ENCODE results near the gene ASF1B. TPM values are rescaled to one million over a fixed set of nuclear protein-coding genes. Genes with fewer than 3 reads are reported as not detected.

The ASF1B gene
- total RNA-seq, 1 experiment from 2014 or later: 67.4 TPM

GRCh38 chr19:14177496-14178074 lies 41.2 kb upstream of the ASF1B start:
- H3K36me3 ChIP-seq (ENCODE audit: low read depth): no peaks in the 10 kb centered on the region
- no peaks in the 10 kb centered on the region for H3K79me2 ChIP-seq (ENCODE audit: low read depth)
- no peaks in the 10 kb centered on the region for H3K27me3 ChIP-seq (ENCODE audit: insufficient read depth, low read depth)
- ChIA-PET POLR2A (ENCODE audit: unreplicated experiment) (no interaction called here), CTCF (interaction anchor here (0.5 kb wide), 1 partner anchor 57 kb away, joined by 3 read pairs; no protein-coding TSS in a partner anchor)
- no peaks in the 10 kb centered on the region for H3K4me1 ChIP-seq (replicated peaks; ENCODE audit: insufficient read depth)
- DNase-seq: no peak
- H3K27ac ChIP-seq: no peak overlapping the region
- H3K4me3 ChIP-seq: no peak overlapping the region
- H3F3A ChIP-seq (ENCODE audit: insufficient read depth, low read depth): no peaks in the 10 kb centered on the region
- no peak overlapping the region for H2AFZ ChIP-seq
- no TSS peak for BruUV-seq (replicated peaks)
- no peaks in the 10 kb centered on the region for H3K9me3 ChIP-seq (ENCODE audit: insufficient read depth, low read depth)
- intact Hi-C loops (cut with micrococcal nuclease; ENCODE audit: unreplicated experiment): no loop called here
- TF ChIP-seq, protein P1, sequence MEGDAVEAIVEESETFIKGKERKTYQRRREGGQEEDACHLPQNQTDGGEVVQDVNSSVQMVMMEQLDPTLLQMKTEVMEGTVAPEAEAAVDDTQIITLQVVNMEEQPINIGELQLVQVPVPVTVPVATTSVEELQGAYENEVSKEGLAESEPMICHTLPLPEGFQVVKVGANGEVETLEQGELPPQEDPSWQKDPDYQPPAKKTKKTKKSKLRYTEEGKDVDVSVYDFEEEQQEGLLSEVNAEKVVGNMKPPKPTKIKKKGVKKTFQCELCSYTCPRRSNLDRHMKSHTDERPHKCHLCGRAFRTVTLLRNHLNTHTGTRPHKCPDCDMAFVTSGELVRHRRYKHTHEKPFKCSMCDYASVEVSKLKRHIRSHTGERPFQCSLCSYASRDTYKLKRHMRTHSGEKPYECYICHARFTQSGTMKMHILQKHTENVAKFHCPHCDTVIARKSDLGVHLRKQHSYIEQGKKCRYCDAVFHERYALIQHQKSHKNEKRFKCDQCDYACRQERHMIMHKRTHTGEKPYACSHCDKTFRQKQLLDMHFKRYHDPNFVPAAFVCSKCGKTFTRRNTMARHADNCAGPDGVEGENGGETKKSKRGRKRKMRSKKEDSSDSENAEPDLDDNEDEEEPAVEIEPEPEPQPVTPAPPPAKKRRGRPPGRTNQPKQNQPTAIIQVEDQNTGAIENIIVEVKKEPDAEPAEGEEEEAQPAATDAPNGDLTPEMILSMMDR (conservative IDR thresholded peaks at IDR 0.05): no peak
- no peak for TF ChIP-seq EZH2 (IDR thresholded peaks at IDR 0.05; ENCODE audit: low read depth)
- no peaks in the 10 kb centered on the region for H4K20me1 ChIP-seq (ENCODE audit: insufficient read depth)
- no peak overlapping the region for H3K4me2 ChIP-seq
- H3K9me2 ChIP-seq (ENCODE audit: insufficient read depth): no peaks in the 10 kb centered on the region

- no peaks in the 10 kb centered on the region for H3K36me3 ChIP-seq (ENCODE audit: low read depth)
- H4K20me1 ChIP-seq (ENCODE audit: insufficient read depth): no peaks in the 10 kb centered on the region
- no peaks in the 10 kb centered on the region for H3K79me2 ChIP-seq (ENCODE audit: low read depth)
- no peak for TF ChIP-seq EZH2 (IDR thresholded peaks at IDR 0.05; ENCODE audit: low read depth)
- TF ChIP-seq, protein P1 (conservative IDR thresholded peaks at IDR 0.05): no peak
- no peak overlapping the region for H3K4me3 ChIP-seq
- no peak overlapping the region for H3K27ac ChIP-seq
- no peak overlapping the region for H2AFZ ChIP-seq
- no peak for DNase-seq
- H3K9me2 ChIP-seq (ENCODE audit: insufficient read depth): no peaks in the 10 kb centered on the region
- ChIA-PET POLR2A (ENCODE audit: unreplicated experiment) (no interaction called here), CTCF (no interaction called here)
- intact Hi-C loops (cut with micrococcal nuclease; ENCODE audit: unreplicated experiment): no loop called here
- H3K27me3 ChIP-seq (ENCODE audit: insufficient read depth, low read depth): no peaks in the 10 kb centered on the region
- H3F3A ChIP-seq (ENCODE audit: insufficient read depth, low read depth): no peaks in the 10 kb centered on the region
- no TSS peak for BruUV-seq (replicated peaks)
- H3K4me2 ChIP-seq: no peak overlapping the region
- H3K9me3 ChIP-seq (ENCODE audit: insufficient read depth, low read depth): no peaks in the 10 kb centered on the region
- H3K4me1 ChIP-seq (replicated peaks; ENCODE audit: insufficient read depth): no peaks in the 10 kb centered on the region
Observed at GRCh38 chr19:14175351-14175792, 39.0 kb upstream of the ASF1B start.

DNA sequence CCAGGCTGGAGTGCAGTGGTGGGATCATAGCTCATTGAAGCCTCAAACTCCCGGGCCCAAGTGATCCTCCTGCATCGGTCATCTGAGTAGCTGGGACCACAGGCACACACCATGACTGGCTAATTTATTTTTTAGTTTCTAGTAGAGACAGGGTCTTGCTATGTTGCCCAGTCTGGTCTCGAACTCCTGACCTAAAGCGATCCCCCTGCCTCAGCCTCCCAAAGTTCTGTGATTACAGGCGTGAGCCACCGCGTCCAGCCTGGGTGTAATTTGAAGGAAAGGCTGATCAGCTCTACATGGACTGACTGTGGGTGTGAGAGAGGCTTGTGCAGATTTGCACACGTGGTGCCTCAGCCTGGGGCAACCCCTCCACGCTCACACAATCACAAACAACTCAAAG lies 38.5 kb upstream of the ASF1B start:
- ChIA-PET POLR2A (ENCODE audit: unreplicated experiment) (no interaction called here), CTCF (no interaction called here)

More for the DNA sequence above, 38.5 kb upstream of the ASF1B start:
- no peak for TF ChIP-seq EZH2 (IDR thresholded peaks at IDR 0.05; ENCODE audit: low read depth)
- TF ChIP-seq, protein P1 (conservative IDR thresholded peaks at IDR 0.05): no peak
- no peaks in the 10 kb centered on the region for H3K27me3 ChIP-seq (ENCODE audit: insufficient read depth, low read depth)
- H3K4me2 ChIP-seq: no peak overlapping the region
- no peak overlapping the region for H3K27ac ChIP-seq
- no TSS peak for BruUV-seq (replicated peaks)
- no peaks in the 10 kb centered on the region for H3F3A ChIP-seq (ENCODE audit: insufficient read depth, low read depth)
- intact Hi-C loops (cut with micrococcal nuclease; ENCODE audit: unreplicated experiment): no loop called here
- H3K9me3 ChIP-seq (ENCODE audit: insufficient read depth, low read depth): no peaks in the 10 kb centered on the region
- H3K36me3 ChIP-seq (ENCODE audit: low read depth): no peaks in the 10 kb centered on the region; the same call in 1 of the 2 replicates
- no peaks in the 10 kb centered on the region for H3K9me2 ChIP-seq (ENCODE audit: insufficient read depth)
- no peaks in the 10 kb centered on the region for H3K4me1 ChIP-seq (replicated peaks; ENCODE audit: insufficient read depth)
- H3K79me2 ChIP-seq (ENCODE audit: low read depth): no peaks in the 10 kb centered on the region
- H2AFZ ChIP-seq: no peak overlapping the region
- no peak for DNase-seq
- H4K20me1 ChIP-seq (ENCODE audit: insufficient read depth): no peaks in the 10 kb centered on the region
- H3K4me3 ChIP-seq: no peak overlapping the region
